Measurements from ENCODE around the gene GRB7.

GRCh38 chr17:39750131-39751015, 12.6 kb downstream of the GRB7 start:
- TF ChIP-seq, protein P1, sequence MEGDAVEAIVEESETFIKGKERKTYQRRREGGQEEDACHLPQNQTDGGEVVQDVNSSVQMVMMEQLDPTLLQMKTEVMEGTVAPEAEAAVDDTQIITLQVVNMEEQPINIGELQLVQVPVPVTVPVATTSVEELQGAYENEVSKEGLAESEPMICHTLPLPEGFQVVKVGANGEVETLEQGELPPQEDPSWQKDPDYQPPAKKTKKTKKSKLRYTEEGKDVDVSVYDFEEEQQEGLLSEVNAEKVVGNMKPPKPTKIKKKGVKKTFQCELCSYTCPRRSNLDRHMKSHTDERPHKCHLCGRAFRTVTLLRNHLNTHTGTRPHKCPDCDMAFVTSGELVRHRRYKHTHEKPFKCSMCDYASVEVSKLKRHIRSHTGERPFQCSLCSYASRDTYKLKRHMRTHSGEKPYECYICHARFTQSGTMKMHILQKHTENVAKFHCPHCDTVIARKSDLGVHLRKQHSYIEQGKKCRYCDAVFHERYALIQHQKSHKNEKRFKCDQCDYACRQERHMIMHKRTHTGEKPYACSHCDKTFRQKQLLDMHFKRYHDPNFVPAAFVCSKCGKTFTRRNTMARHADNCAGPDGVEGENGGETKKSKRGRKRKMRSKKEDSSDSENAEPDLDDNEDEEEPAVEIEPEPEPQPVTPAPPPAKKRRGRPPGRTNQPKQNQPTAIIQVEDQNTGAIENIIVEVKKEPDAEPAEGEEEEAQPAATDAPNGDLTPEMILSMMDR (IDR thresholded peaks at IDR 0.05) = no peak
- TF ChIP-seq POLR2A (IDR thresholded peaks at IDR 0.05) = no peak
